ENCODE measurements around the gene GNAO1. TPM values are rescaled to one million over a fixed set of nuclear protein-coding genes. Genes with fewer than 3 reads are reported as not detected.

The GNAO1 gene
- polyA plus RNA-seq, 1 experiment, result 0.01 TPM

DNA sequence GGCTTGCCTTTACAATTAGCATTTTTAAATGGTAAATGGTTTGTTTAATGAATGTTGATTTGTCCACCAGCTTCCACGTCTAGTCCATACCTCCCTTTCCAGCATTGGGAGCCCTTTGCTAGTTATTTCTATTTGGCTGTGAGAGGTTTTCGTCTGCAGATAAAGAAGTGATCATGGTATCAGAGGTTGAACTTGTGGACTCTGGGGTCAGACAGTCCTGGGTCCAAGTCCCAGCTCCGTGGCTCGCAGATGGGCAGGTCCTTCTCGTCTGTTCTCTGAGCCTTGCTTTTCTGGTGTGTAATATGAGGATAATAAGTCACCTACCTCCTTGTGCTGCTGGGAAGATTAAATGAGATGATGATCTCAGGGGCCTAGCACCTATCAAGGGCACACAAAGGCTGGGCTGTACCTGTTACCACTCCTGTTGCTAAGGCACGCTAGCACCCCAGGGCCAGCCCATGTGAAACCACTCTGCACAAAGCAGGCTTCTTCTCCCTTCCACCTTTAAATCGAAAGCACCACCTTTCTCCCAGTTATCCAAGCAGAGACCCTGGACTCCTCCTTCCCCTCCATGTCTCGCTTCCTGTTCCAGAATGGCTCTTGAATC, 103.9 kb downstream of the GNAO1 start:
- no peak overlapping the region for H3K27ac ChIP-seq (ENCODE audit: low read depth, low read length)
- TF ChIP-seq, protein P1, sequence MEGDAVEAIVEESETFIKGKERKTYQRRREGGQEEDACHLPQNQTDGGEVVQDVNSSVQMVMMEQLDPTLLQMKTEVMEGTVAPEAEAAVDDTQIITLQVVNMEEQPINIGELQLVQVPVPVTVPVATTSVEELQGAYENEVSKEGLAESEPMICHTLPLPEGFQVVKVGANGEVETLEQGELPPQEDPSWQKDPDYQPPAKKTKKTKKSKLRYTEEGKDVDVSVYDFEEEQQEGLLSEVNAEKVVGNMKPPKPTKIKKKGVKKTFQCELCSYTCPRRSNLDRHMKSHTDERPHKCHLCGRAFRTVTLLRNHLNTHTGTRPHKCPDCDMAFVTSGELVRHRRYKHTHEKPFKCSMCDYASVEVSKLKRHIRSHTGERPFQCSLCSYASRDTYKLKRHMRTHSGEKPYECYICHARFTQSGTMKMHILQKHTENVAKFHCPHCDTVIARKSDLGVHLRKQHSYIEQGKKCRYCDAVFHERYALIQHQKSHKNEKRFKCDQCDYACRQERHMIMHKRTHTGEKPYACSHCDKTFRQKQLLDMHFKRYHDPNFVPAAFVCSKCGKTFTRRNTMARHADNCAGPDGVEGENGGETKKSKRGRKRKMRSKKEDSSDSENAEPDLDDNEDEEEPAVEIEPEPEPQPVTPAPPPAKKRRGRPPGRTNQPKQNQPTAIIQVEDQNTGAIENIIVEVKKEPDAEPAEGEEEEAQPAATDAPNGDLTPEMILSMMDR (IDR thresholded peaks at IDR 0.05; ENCODE audit: low read depth, low read length), result no peak
- H3K9me3 ChIP-seq (ENCODE audit: control insufficient read depth, insufficient read depth, low read length), result no peaks in the 10 kb centered on the region
- ChIA-PET CTCF (interaction anchor here (1.4 to 2.3 kb wide), 2 partner anchors 23 to 25 kb away, joined by 3 to 11 read pairs; no protein-coding TSS in a partner anchor), POLR2A (interaction anchor here (0.9 kb wide), 1 partner anchor 14 kb away, joined by 3 read pairs; no protein-coding TSS in a partner anchor)
- H3K4me3 ChIP-seq (ENCODE audit: low read depth, low read length), result no peak overlapping the region
- no peak for DNase-seq (ENCODE audit: low read depth, low spot score)
- H3K27me3 ChIP-seq (ENCODE audit: control insufficient read depth, insufficient read depth, low read length), result no peaks in the 10 kb centered on the region

DNA sequence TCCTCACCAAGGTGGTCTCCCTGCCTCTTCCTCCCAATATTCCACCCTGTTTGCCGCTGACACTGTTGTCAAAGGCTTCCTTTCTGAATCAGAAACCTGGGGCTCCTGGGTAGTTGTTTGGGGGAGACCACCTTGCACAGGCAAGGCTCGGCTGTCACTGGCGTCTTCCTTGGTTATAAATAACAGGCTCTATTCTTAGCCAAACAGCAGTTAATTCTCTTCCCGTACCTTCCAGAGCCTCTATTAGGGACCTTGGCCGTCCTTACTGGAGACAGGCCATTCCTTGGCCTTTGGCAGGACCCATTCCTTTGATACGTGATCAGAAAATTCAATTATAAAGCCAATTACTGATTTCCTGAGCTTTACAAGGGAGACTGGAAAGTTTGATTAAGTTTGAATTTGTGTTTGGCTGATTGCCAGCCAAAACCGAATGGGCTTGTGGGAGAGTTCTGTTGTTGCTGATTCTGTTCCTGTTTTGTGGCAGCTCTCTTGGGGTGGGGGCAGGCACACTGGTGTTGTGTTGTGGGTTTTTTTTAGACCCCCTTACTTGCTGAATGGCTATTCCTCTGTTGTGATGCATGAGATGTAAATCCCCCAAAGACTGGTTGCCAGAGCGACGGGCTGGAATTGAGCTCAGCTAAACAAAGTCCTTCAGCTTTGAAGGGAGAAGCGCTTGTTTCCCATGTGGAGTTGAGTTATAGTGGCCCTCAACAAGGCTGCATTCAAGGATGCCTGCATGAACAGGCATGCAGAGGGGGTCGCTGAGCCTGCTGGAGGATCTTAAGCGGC, 104.6 kb downstream of the GNAO1 start:
- Histone ChIP-seq H3K9me3 (ENCODE audit: control insufficient read depth, insufficient read depth, low read length) (no peaks in the 10 kb centered on the region), H3K27ac (ENCODE audit: low read depth, low read length) (no peak overlapping the region), H3K27me3 (ENCODE audit: control insufficient read depth, insufficient read depth, low read length) (no peaks in the 10 kb centered on the region), H3K4me3 (ENCODE audit: low read depth, low read length) (no peak overlapping the region)
- CTCF ChIA-PET, result interaction anchor here (1.4 to 2.3 kb wide), 2 partner anchors 23 to 26 kb away, joined by 3 to 11 read pairs; no protein-coding TSS in a partner anchor
- POLR2A ChIA-PET, result no interaction called here
- TF ChIP-seq, protein P1 (IDR thresholded peaks at IDR 0.05; ENCODE audit: low read depth, low read length), result no peak
- no peak for DNase-seq (ENCODE audit: low read depth, low spot score)

DNA sequence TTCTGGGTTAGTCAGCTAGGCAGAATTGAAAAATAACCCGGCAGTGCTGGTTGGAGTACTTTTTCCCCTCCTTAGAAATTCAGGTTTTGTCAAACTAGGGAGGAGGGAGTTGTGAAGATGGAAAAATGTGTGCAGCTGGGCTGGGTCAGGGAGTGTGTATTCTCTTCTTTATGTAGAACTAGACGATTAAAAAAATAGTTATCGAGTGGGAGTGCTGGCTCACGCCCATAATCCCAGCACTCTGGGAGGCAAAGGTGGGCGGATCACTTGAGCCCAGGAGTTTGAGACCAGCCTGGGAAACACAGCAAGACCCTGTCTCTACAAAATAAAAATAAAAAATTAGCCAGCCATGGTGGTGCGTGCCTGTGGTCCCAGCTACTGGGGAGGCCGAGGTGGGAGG, 106.4 kb downstream of the GNAO1 start:
- Histone ChIP-seq H3K4me3 (ENCODE audit: low read depth, low read length) (no peak overlapping the region), H3K27ac (ENCODE audit: low read depth, low read length) (no peak overlapping the region), H3K27me3 (ENCODE audit: control insufficient read depth, insufficient read depth, low read length) (no peaks in the 10 kb centered on the region), H3K9me3 (ENCODE audit: control insufficient read depth, insufficient read depth, low read length) (no peaks in the 10 kb centered on the region)
- DNase-seq (ENCODE audit: low read depth, low spot score), result no peak
- TF ChIP-seq, protein P1 (IDR thresholded peaks at IDR 0.05; ENCODE audit: low read depth, low read length), result no peak
- ChIA-PET POLR2A (no interaction called here), CTCF (interaction anchor here (0.6 to 0.7 kb wide), 2 partner anchors 17 to 21 kb away, joined by 3 read pairs; no protein-coding TSS in a partner anchor)

DNA sequence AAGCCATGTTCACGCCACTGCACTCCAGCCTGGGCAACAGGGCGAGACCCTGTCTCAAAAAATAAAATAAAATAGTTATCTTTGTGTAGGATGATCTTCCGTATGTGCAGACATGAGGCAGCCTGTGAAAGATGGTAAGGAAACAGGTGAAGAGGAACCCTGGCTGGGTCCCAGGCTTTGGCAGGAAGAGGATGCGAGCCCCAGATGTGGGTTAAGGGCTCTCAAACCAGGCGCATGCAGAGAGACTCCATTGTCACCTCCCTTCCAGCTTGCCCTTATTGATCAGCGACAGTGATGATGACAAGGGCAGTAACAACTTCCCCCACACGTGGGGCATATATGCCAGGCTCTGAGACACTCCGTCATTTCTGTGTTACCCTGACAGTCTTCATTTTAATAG, 106.8 kb downstream of the GNAO1 start:
- Histone ChIP-seq H3K27me3 (ENCODE audit: control insufficient read depth, insufficient read depth, low read length) (peaks cover 2% of the 10 kb centered on the region), H3K4me3 (ENCODE audit: low read depth, low read length) (no peak overlapping the region), H3K27ac (ENCODE audit: low read depth, low read length) (no peak overlapping the region), H3K9me3 (ENCODE audit: control insufficient read depth, insufficient read depth, low read length) (no peaks in the 10 kb centered on the region)
- ChIA-PET CTCF (interaction anchor here (0.6 to 0.7 kb wide), 2 partner anchors 18 to 20 kb away, joined by 3 read pairs; no protein-coding TSS in a partner anchor), POLR2A (no interaction called here)
- TF ChIP-seq, protein P1 (IDR thresholded peaks at IDR 0.05; ENCODE audit: low read depth, low read length), result no peak
- no peak for DNase-seq (ENCODE audit: low read depth, low spot score)

Measured in AG04450 (cell line).